Activated CD4-positive, alpha-beta T cell treated with anti-CD3 and anti-CD28 coated beads, Interleukin-2, amount 50 U/mL, for 24 hours (primary cell): ENCODE data around the gene TMEM218.

Source experiments
- DNase-seq, 2 donors: peaks; one replicate each; pipeline ENCODE4 v3.0.0-alpha.2; 2020; ENCODE audit warnings: low read depth in 1 of 2, low spot score in 1 of 2

Gene TMEM218

GRCh38 chr11:125076378-125076945 lies 35.0 kb downstream of the TMEM218 start:
- no peak for DNase-seq

GRCh38 chr11:125075900-125076317 lies 35.5 kb downstream of the TMEM218 start:
- DNase-seq: no peak

- no peak for DNase-seq
These were observed 36.2 kb downstream of the TMEM218 start for GRCh38 chr11:125075242-125075625.

GRCh38 chr11:125074511-125075241 lies 36.8 kb downstream of the TMEM218 start:
- DNase-seq: no peak

- DNase-seq: no peak
These were observed 37.6 kb downstream of the TMEM218 start for GRCh38 chr11:125073616-125074483.

- DNase-seq: no peak
These were observed 38.4 kb downstream of the TMEM218 start for GRCh38 chr11:125072961-125073590.

- no peak for DNase-seq
These were observed 39.0 kb downstream of the TMEM218 start for GRCh38 chr11:125072218-125072960.

- DNase-seq: no peak
These were observed 39.6 kb downstream of the TMEM218 start for GRCh38 chr11:125071846-125072217.

- no peak for DNase-seq
These were observed 40.0 kb downstream of the TMEM218 start for GRCh38 chr11:125071435-125071834.

- DNase-seq: no peak
These were observed 40.6 kb downstream of the TMEM218 start for GRCh38 chr11:125070699-125071254.

- no peak for DNase-seq
These were observed 41.6 kb downstream of the TMEM218 start for GRCh38 chr11:125069796-125070195.

- no peak for DNase-seq
These were observed 42.4 kb downstream of the TMEM218 start for GRCh38 chr11:125069008-125069407.

- DNase-seq: no peak
These were observed 43.1 kb downstream of the TMEM218 start for GRCh38 chr11:125068368-125068767.

GRCh38 chr11:125064070-125064469 lies 47.4 kb downstream of the TMEM218 start:
- DNase-seq: no peak

- DNase-seq: no peak
These were observed 47.9 kb downstream of the TMEM218 start for GRCh38 chr11:125063429-125064043.

GRCh38 chr11:125062931-125063428 lies 48.4 kb downstream of the TMEM218 start, which contains the start of gene SLC37A2:
SLC37A2 (plus strand) TSS chr11:125063305; CDS start chr11:125063368, 63 bp downstream.
- no peak for DNase-seq

GRCh38 chr11:125062218-125062930 lies 49.1 kb downstream of the TMEM218 start:
- no peak for DNase-seq

GRCh38 chr11:125061281-125061680 lies 50.1 kb downstream of the TMEM218 start:
- DNase-seq: no peak

GRCh38 chr11:125057693-125058016 lies 53.8 kb downstream of the TMEM218 start:
- no peak for DNase-seq
